Measurements from ENCODE around the gene LAMA2.

The LAMA2 gene

DNA sequence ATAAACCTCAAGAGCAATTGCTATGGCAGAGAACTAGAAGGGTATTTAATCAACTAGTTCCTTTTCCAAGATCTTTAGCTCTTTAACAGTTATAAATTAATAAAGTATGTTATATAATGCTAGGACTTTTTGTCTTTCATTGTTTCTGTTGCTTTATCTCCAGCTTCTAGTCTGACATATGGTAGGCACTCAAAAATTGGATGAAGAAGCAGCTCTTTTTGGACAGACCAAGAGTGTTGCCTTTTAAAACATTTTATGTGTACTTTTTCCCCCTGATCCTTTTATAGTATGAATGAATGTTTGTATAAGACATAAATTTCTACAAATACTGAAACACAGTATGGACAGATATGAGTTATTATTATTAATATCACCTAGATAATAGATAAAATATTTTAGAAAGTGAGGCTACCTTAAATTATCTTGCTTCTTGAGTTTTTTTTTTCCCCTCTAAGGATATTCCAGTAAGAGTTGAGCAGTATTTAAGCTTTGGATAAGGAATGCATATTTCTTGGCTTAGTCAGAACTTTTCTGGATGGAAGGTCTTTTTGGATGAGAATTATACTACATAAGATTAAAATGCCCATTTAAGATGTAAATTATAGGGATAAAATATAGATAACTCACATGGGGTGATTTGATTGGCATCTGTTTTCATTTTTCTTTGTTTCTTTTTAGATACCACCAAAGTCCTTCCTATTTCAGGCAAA, 16.6 kb downstream of the LAMA2 start:
- Histone ChIP-seq H3K79me2 (ENCODE audit: low read length) (no peaks in the 10 kb centered on the region), H3K36me3 (replicated peaks; ENCODE audit: low read depth, low read length) (no peaks in the 10 kb centered on the region), H4K20me1 (ENCODE audit: insufficient read depth, low read length) (no peaks in the 10 kb centered on the region), H3K27ac (ENCODE audit: low read length) (no peak overlapping the region), H3K4me1 (ENCODE audit: low read length) (no peaks in the 10 kb centered on the region), H3K9ac (ENCODE audit: low read length) (no peak overlapping the region), H2AFZ (ENCODE audit: low read depth, low read length) (no peak overlapping the region), H3K9me3 (ENCODE audit: insufficient read depth, low read length) (no peaks in the 10 kb centered on the region), H3K4me3 (ENCODE audit: low read length) (no peak overlapping the region), H3K4me2 (ENCODE audit: low read length) (no peak overlapping the region), H3K27me3 (ENCODE audit: low read depth, low read length) (no peaks in the 10 kb centered on the region)
- TF ChIP-seq, protein P1, sequence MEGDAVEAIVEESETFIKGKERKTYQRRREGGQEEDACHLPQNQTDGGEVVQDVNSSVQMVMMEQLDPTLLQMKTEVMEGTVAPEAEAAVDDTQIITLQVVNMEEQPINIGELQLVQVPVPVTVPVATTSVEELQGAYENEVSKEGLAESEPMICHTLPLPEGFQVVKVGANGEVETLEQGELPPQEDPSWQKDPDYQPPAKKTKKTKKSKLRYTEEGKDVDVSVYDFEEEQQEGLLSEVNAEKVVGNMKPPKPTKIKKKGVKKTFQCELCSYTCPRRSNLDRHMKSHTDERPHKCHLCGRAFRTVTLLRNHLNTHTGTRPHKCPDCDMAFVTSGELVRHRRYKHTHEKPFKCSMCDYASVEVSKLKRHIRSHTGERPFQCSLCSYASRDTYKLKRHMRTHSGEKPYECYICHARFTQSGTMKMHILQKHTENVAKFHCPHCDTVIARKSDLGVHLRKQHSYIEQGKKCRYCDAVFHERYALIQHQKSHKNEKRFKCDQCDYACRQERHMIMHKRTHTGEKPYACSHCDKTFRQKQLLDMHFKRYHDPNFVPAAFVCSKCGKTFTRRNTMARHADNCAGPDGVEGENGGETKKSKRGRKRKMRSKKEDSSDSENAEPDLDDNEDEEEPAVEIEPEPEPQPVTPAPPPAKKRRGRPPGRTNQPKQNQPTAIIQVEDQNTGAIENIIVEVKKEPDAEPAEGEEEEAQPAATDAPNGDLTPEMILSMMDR (IDR thresholded peaks at IDR 0.05; ENCODE audit: low read depth, low read length) = no peak
- no peak for TF ChIP-seq EZH2phosphoT487 (IDR thresholded peaks at IDR 0.05; ENCODE audit: low read depth)

DNA sequence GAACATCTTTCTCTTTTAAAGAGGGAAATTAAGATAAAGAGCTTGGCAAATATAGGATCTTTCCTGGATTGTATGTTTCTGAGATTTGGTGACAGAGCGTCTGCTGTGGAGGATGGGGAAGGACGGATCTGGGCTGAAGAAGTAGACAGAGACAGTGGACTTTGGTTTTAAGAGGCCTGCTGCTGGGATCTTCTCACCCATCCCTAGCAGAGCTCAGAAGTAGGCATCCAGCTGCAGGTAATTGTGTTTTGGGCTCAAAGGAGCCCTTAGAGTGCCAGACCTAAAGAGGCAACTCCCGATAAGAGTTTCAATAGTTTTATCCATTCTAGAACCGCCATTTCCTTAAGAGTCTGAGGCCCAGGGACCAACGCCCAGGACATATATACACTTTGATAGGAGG, 20.8 kb downstream of the LAMA2 start:
- H3K4me2 ChIP-seq (ENCODE audit: low read length) = no peak overlapping the region

DNA sequence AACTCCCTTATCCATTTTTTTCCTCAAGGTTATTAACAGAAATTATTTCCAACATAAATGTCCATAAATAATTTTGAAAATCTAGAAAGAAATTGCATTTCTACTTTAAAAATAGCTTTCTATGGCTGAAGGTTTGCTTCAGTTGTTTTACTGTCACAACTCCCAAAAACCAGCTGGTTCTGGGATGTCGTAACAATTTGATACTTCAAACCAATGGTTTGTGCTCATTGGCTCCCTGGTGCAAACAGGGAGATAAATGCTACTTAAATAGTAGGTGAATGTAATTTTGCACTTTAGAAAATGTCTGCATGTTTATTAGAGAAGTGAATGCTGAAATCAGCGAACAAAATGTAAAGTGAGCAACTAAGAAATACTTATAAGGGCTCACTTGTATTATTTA, 31.1 kb downstream of the LAMA2 start:
- TF ChIP-seq, protein P1 (IDR thresholded peaks at IDR 0.05; ENCODE audit: low read depth, low read length) = no peak
- no peak for TF ChIP-seq EZH2phosphoT487 (IDR thresholded peaks at IDR 0.05; ENCODE audit: low read depth)
- Histone ChIP-seq H3K4me3 (ENCODE audit: low read length) (no peak overlapping the region), H3K27ac (ENCODE audit: low read length) (no peak overlapping the region), H3K4me1 (ENCODE audit: low read length) (no peaks in the 10 kb centered on the region), H3K36me3 (replicated peaks; ENCODE audit: low read depth, low read length) (no peaks in the 10 kb centered on the region), H3K79me2 (ENCODE audit: low read length) (no peaks in the 10 kb centered on the region), H3K9me3 (ENCODE audit: insufficient read depth, low read length) (no peaks in the 10 kb centered on the region), H4K20me1 (ENCODE audit: insufficient read depth, low read length) (no peaks in the 10 kb centered on the region), H3K27me3 (ENCODE audit: low read depth, low read length) (no peaks in the 10 kb centered on the region), H3K9ac (ENCODE audit: low read length) (no peak overlapping the region), H2AFZ (ENCODE audit: low read depth, low read length) (no peak overlapping the region), H3K4me2 (ENCODE audit: low read length) (no peak overlapping the region)

More for the DNA sequence above, 20.8 kb downstream of the LAMA2 start:
- H3K79me2 ChIP-seq (ENCODE audit: low read length) = no peaks in the 10 kb centered on the region
- no peak overlapping the region for H3K4me3 ChIP-seq (ENCODE audit: low read length)
- TF ChIP-seq EZH2phosphoT487 (IDR thresholded peaks at IDR 0.05; ENCODE audit: low read depth) = no peak
- TF ChIP-seq, protein P1 (IDR thresholded peaks at IDR 0.05; ENCODE audit: low read depth, low read length) = no peak
- H3K9me3 ChIP-seq (ENCODE audit: insufficient read depth, low read length) = no peaks in the 10 kb centered on the region
- H3K4me1 ChIP-seq (ENCODE audit: low read length) = no peaks in the 10 kb centered on the region
- no peak overlapping the region for H3K27ac ChIP-seq (ENCODE audit: low read length)
- no peaks in the 10 kb centered on the region for H3K27me3 ChIP-seq (ENCODE audit: low read depth, low read length)
- no peaks in the 10 kb centered on the region for H3K36me3 ChIP-seq (replicated peaks; ENCODE audit: low read depth, low read length)
- H4K20me1 ChIP-seq (ENCODE audit: insufficient read depth, low read length) = no peaks in the 10 kb centered on the region
- H3K9ac ChIP-seq (ENCODE audit: low read length) = no peak overlapping the region
- H2AFZ ChIP-seq (ENCODE audit: low read depth, low read length) = no peak overlapping the region

DNA sequence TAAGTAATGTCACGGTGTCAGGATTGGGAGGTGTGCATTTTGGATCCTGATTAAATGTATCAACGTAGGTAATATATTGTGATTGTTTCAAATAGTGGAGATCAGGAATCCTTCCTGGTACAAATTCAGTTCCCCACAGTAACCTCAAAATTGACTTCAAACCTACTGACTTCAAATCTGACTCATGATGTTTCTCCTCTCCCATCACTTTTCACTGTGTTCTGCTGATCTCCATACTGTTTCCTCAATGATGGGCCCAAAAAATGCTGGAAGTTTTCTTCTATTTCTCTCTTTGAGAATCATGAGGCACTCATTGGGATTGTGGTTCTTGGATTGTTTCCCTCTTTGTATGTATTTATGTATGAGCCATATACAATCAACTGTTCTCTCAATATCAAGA, 35.9 kb downstream of the LAMA2 start:
- no peak overlapping the region for H2AFZ ChIP-seq (ENCODE audit: low read depth, low read length)
- H3K79me2 ChIP-seq (ENCODE audit: low read length) = no peaks in the 10 kb centered on the region
- H3K9ac ChIP-seq (ENCODE audit: low read length) = no peak overlapping the region
- no peaks in the 10 kb centered on the region for H3K4me1 ChIP-seq (ENCODE audit: low read length)
- H3K4me3 ChIP-seq (ENCODE audit: low read length) = no peak overlapping the region
- H3K36me3 ChIP-seq (replicated peaks; ENCODE audit: low read depth, low read length) = no peaks in the 10 kb centered on the region
- no peaks in the 10 kb centered on the region for H4K20me1 ChIP-seq (ENCODE audit: insufficient read depth, low read length)
- H3K4me2 ChIP-seq (ENCODE audit: low read length) = no peak overlapping the region
- TF ChIP-seq EZH2phosphoT487 (IDR thresholded peaks at IDR 0.05; ENCODE audit: low read depth) = no peak
- TF ChIP-seq, protein P1 (IDR thresholded peaks at IDR 0.05; ENCODE audit: low read depth, low read length) = no peak
- H3K27ac ChIP-seq (ENCODE audit: low read length) = no peak overlapping the region
- no peaks in the 10 kb centered on the region for H3K27me3 ChIP-seq (ENCODE audit: low read depth, low read length)
- H3K9me3 ChIP-seq (ENCODE audit: insufficient read depth, low read length) = no peaks in the 10 kb centered on the region
